HK-2 (cell line): Measurements from ENCODE around the gene XRRA1.
"Not testable (repeated sequence)": the region's sequence is repeated elsewhere in the genome, so short reads cannot be mapped to it uniquely, and the experiment has no call there.

ENCODE experiments used
- DNase-seq: peaks from one replicate; pipeline ENCODE4 v3.0.0-alpha.2; 2018; ENCODE audit not compliant: unreplicated experiment

The XRRA1 gene

DNA sequence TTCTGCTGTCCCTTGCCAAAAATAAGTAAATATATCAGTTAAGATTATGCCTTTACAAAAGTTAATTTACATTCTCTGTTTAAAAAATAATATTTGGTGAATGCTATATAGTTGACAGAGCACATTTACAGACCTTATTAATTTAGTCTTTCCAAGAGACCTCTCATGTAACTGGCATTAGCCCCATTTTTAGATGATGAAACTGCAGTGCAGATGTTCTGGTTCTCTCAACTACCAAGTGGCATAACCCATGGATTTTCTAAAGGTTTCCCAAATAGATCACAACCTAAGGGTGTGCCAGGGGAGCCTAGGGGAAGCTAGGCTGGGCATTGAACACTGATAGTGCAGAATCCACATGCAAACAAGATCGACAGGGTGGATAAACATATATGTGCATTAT lies 111.7 kb downstream of the XRRA1 start:
- DNase-seq = no peak

DNA sequence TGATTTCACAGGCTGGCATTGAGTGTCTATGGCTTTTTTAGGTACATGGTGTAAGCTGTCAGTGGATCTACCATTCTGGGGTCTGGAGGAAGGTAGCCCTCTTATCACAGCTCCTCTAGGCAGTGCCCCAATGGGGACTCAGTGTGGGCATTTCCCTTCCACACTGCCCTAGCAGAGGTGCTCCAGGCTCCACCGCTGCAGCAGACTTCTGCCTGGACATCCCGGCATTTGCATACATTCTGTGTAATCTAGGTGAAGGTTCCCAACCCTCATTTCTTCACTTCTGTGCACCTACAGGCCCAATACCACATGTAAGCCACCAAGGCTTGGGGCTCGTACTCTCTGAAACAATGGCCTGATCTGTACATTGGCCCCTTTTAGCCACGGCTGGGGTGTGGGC lies 122.0 kb downstream of the XRRA1 start:
- no peak for DNase-seq

GRCh38 chr11:74825596-74825995 lies 123.3 kb downstream of the XRRA1 start:
- DNase-seq = not testable (repeated sequence)

GRCh38 chr11:74824285-74824982 lies 124.5 kb downstream of the XRRA1 start:
- DNase-seq = no peak

DNA sequence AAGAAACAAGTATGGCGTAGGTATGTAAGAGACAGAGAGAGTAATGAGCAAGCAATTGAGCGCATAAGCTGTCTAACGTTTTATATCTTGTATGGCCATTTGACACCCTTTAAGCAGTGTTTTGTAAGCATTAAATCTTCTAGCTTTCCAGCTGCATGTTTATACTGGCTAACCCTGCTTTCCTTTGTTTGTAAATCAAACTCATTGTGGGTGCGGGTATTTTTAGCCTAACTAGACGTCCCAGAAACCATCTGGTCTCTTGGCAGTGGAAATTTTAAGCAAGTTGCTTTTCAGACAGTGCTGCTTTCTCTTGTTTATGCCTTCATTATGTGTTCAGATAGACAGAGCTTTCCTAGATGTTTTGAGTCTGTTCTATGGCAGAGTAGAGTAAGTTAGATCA lies 126.7 kb downstream of the XRRA1 start:
- no peak for DNase-seq

DNA sequence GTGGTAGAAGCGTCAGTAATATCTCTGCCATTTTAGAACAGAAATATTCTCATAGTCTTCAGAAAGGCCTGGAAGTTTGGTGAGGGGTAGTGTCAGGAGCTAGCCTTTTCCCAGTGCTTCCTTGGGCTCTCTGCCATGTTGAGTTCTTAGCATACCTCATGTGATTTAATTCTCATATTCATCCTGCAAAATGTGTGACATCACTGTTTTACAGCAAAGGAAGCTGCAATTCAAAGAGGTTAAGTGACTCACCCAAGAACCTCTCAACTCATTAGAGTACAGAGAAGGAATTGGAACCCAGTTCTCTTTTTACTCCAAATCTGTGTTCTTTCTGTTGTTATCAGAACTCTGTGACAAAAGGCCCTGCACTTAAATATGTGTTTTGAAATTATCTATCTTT lies 128.1 kb downstream of the XRRA1 start:
- DNase-seq = no peak

DNA sequence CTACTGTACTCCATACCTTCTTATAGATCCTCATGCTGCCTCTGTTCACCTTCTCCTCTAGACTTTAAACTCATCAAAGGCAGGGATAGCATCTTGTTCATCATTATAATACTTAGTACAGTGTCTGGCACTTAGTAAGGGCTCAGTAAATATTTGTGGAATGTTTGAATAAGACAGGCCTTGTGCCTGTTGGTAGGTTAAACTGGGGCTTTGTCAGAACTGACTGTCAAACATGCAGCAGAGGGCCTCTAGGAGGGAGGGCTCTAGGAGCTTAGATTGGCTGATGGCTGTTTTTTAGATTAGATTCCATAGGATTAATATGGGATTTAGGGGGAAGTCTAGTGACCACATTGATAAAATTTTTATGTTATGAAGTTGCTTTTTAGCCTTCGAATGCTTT lies 129.5 kb downstream of the XRRA1 start:
- DNase-seq = no peak

GRCh38 chr11:74818283-74818946 lies 130.5 kb downstream of the XRRA1 start:
- DNase-seq = no peak

- DNase-seq = no peak
Observed at GRCh38 chr11:74816664-74817063, 132.2 kb downstream of the XRRA1 start.

- no peak for DNase-seq
Observed at GRCh38 chr11:74815966-74816365, 132.9 kb downstream of the XRRA1 start.

GRCh38 chr11:74809801-74810200 lies 139.1 kb downstream of the XRRA1 start:
- DNase-seq = no peak

DNA sequence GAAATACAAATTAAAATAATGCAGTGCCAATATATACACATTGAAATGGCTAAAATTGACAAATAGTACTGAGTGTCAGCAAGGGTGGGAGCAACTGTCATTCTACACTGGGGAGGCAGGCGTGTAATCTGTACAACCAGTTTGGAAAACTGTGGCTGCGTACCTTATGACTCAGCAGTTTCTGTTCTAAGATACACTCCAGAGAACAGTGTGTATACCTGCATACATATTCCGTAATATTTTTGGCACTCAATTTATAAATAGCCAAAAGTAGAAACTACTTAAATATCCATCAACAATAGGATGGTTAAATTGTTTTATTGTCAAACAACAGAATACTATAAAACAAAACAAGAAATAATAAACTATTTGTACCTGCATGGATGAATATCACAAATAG lies 142.6 kb downstream of the XRRA1 start:
- no peak for DNase-seq

DNA sequence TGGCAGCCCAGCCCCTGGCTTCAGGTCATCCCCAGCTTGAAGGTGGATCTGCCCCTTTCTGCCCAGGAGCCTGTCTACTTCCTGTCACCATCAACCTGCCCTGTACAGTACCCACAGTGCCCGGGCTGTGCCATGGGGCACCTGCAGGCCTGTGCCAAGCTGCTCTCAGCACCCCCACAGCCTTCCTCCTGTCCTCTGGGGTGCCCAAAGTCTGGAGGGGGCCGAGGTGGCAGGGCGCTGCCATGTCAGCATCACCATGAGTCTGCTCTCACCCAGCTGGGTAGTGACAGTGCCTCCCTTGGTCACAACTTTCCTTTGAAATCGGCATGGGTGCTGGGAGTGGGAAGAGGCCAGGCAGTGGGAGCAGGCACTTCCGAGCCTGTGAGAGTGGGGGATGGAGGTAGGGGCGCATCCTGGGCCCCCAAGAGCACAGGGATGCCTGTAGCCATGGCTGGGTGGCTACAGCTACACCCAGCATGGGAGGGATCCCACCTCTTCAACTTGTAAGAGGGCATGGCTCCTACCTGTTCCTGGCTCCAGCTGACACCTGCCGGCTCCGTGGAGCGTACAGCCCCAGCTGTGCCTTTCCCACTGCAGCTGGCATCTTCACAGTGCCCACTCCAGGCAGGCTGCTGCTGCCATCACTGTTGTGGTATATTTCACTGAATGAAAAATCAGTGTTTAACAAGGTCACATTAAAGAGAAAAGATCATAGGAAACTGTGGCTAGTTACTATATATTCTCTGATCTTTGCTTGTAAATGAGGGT lies 157.4 kb downstream of the XRRA1 start:
- no peak for DNase-seq
